Neural cell (in vitro differentiated cells): Measurements from ENCODE around the gene DACT2. TPM values are rescaled to one million over a fixed set of nuclear protein-coding genes. Genes with fewer than 3 reads are reported as not detected.

Experiments used
- H2AFZ ChIP-seq: fragments of 200-600, 300-800 bp; sonication (generic), shearing (Covaris generic); 2 replicates; pipeline ENCODE4 v1.6.0; 2014; ENCODE audit warnings: low read depth, mild to moderate bottlenecking, antibody characterized with exemption, low read length, moderate library complexity
- H3F3A ChIP-seq: fragments of 200-600 bp; shearing (Covaris generic); 2 replicates; pipeline ENCODE4 v1.6.1; 2016; ENCODE audit warnings: mild to moderate bottlenecking, moderate library complexity, mixed read lengths, antibody characterized with exemption, low read length; ENCODE audit not compliant: insufficient read depth, poor library complexity, severe bottlenecking
- H3K27ac ChIP-seq: fragments of 200-600, 300-800 bp; sonication (generic), shearing (Covaris generic); 2 replicates; pipeline ENCODE4 v1.5.1; 2014; ENCODE audit warnings: mild to moderate bottlenecking, low read length, moderate library complexity
- H3K27me3 ChIP-seq: fragments of 300-800, 200-600 bp; sonication (generic), shearing (Covaris generic); 2 replicates; pipeline ENCODE4 v1.6.0; 2014; ENCODE audit warnings: mild to moderate bottlenecking, low read depth, low read length, moderate library complexity; ENCODE audit not compliant: insufficient read depth
- H3K36me3 ChIP-seq: fragments of 300-800, 200-600 bp; sonication (generic), shearing (Covaris generic); 2 replicates; pipeline ENCODE4 v1.5.1; 2014; ENCODE audit warnings: mild to moderate bottlenecking, antibody characterized with exemption, low read length, moderate library complexity; ENCODE audit not compliant: insufficient read depth
- H3K4me2 ChIP-seq: fragments of 300-800, 200-600 bp; sonication (generic), shearing (Covaris generic); 2 replicates; pipeline ENCODE4 v1.6.0; 2014; ENCODE audit warnings: mild to moderate bottlenecking, low read length
- H3K4me3 ChIP-seq: fragments of 300-800, 200-600 bp; sonication (generic), shearing (Covaris generic); 2 replicates; pipeline ENCODE4 v1.5.1; 2014; ENCODE audit warnings: mild to moderate bottlenecking, low read length, moderate library complexity
- H3K79me2 ChIP-seq: fragments of 200-600 bp; shearing (Covaris generic); replicated peaks from 2 replicates; pipeline ENCODE4 v1.6.0; 2014; ENCODE audit warnings: mild to moderate bottlenecking, low read length, moderate library complexity; ENCODE audit not compliant: insufficient read depth
- H3K9ac ChIP-seq: fragments of 300-800, 200-600 bp; sonication (generic), shearing (Covaris generic); 2 replicates; pipeline ENCODE4 v1.6.1; 2016; ENCODE audit warnings: mild to moderate bottlenecking, low read length, mixed read lengths
- H3K9me2 ChIP-seq: fragments of 200-600 bp; shearing (Covaris generic); 2 replicates; pipeline ENCODE4 v1.6.1; 2016; ENCODE audit warnings: mild to moderate bottlenecking, low read length, mixed read lengths; ENCODE audit not compliant: insufficient read depth
- H3K9me3 ChIP-seq: fragments of 200-600, 300-800 bp; sonication (generic), shearing (Covaris generic); 2 replicates; pipeline ENCODE4 v1.6.1; 2016; ENCODE audit warnings: mild to moderate bottlenecking, mixed run types, low read length, moderate library complexity, mixed read lengths
- H4K20me1 ChIP-seq: fragments of 200-600 bp; shearing (Covaris generic); 2 replicates; pipeline ENCODE4 v1.6.1; 2016; ENCODE audit warnings: mild to moderate bottlenecking, mixed run types; ENCODE audit not compliant: insufficient read depth
- CTCF ChIP-seq: fragments of 450-650 bp; IDR thresholded peaks from 2 replicates; pipeline ENCODE4 v1.5.1; 2014; ENCODE audit warnings: antibody characterized with exemption, mild to moderate bottlenecking, moderate library complexity; ENCODE audit not compliant: poor library complexity, severe bottlenecking
- EP300 ChIP-seq: fragments of 450-650 bp; conservative IDR thresholded peaks from 2 replicates; pipeline ENCODE4 v1.6.1; 2014; ENCODE audit warnings: antibody characterized with exemption, mild to moderate bottlenecking, moderate library complexity; ENCODE audit not compliant: poor library complexity, severe bottlenecking
- EZH2 ChIP-seq: fragments of 200-600, 300-800 bp; shearing (Covaris generic), sonication (generic); IDR thresholded peaks from 2 replicates; pipeline ENCODE4 v1.6.1; 2014; ENCODE audit warnings: antibody characterized with exemption, low read length, borderline replicate concordance, mild to moderate bottlenecking; ENCODE audit not compliant: insufficient read depth, poor library complexity, severe bottlenecking
- MXI1 ChIP-seq: fragments of 450-650 bp; conservative IDR thresholded peaks from 2 replicates; pipeline ENCODE4 v1.6.1; 2014; ENCODE audit warnings: antibody characterized with exemption, mild to moderate bottlenecking; ENCODE audit not compliant: poor library complexity, severe bottlenecking
- POLR2AphosphoS5 ChIP-seq: IDR thresholded peaks from 2 replicates; pipeline ENCODE4 v1.6.1; 2012
- RAD21 ChIP-seq: fragments of 450-650 bp; conservative IDR thresholded peaks from 2 replicates; pipeline ENCODE4 v1.6.1; 2014; ENCODE audit warnings: antibody characterized with exemption, mild to moderate bottlenecking, moderate library complexity
- REST ChIP-seq: IDR thresholded peaks from 2 replicates; pipeline ENCODE4 v1.6.1; 2012; ENCODE audit warnings: borderline replicate concordance
- SMC3 ChIP-seq: fragments of 450-650 bp; conservative IDR thresholded peaks from 2 replicates; pipeline ENCODE4 v1.6.1; 2014; ENCODE audit warnings: antibody characterized with exemption, mild to moderate bottlenecking, moderate library complexity; ENCODE audit not compliant: poor library complexity
- TAF1 ChIP-seq: IDR thresholded peaks from 2 replicates; pipeline ENCODE4 v1.6.1; 2012; ENCODE audit warnings: low read depth
- polyA plus RNA-seq: library from polyadenylated mRNA; depleted of rRNA; stranded (reverse); fragments of >200 nt; gene quantifications from 2 replicates; pipeline ENCODE4 v1.2.3, GENCODE V29; 2014

The DACT2 gene
- polyA plus RNA-seq, 1 donor from 2014 or later, result 0.48 TPM

DNA sequence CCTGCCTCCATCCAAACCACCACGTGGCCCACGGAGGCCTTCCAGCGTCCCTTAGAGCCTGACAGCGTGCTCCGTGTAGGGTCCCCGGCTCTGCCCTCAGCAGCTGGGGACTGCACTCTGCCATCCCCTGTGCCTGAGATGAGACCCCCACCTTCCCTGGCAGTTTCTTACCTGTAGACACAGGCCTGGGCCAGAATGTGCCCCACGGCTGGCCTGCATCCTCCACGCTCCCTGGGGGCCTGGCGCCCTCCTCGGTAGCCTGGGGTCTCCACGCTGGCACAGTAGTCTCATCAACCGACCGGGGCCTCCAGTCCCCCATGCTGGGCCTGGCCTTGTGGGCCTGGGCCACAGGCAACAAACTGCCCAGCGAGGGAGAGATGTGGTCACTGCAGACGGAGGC, 9.6 kb downstream of the DACT2 start:
- Histone ChIP-seq H3K36me3 (no peaks in the 10 kb centered on the region), H4K20me1 (no peaks in the 10 kb centered on the region), H3K9ac (no peak overlapping the region), H2AFZ (no peak overlapping the region), H3K27me3 (no peaks in the 10 kb centered on the region), H3K27ac (no peak overlapping the region), H3K4me3 (no peak overlapping the region), H3K9me3 (no peaks in the 10 kb centered on the region), H3K4me2 (no peak overlapping the region), H3F3A (no peaks in the 10 kb centered on the region), H3K9me2 (no peaks in the 10 kb centered on the region), H3K79me2 (no peaks in the 10 kb centered on the region)
- no peak for TF ChIP-seq EZH2
- no peak for TF ChIP-seq EP300
- TF ChIP-seq REST, result no peak
- TF ChIP-seq POLR2AphosphoS5, result no peak
- no peak for TF ChIP-seq CTCF
- TF ChIP-seq TAF1, result no peak
- TF ChIP-seq MXI1, result no peak
- no peak for TF ChIP-seq RAD21
- no peak for TF ChIP-seq SMC3

DNA sequence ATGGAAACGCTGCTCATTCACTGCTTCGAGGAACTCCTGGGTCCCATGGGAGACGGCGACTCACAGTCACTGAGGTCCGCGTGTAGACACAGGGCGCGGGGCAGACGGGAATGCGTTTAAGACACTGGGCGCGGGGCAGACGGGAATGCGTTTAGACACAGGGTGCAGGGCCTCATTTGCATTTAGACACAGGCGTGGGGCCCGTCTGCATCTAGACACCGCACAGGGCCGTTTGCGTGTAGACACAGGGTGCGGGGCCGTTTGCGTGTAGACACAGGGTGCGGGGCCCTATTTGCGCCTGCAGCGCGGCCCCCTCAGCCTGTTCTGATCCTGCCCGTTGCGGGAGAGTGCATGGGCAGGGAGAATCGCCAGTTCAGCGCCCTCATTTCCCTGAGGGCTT, 10.4 kb downstream of the DACT2 start:
- H3K9me3 ChIP-seq, result no peaks in the 10 kb centered on the region
- no peak overlapping the region for H3K9ac ChIP-seq
- no peaks in the 10 kb centered on the region for H3K79me2 ChIP-seq
- H3K27ac ChIP-seq, result no peak overlapping the region
- no peaks in the 10 kb centered on the region for H3F3A ChIP-seq
- no peak overlapping the region for H3K4me2 ChIP-seq
- H2AFZ ChIP-seq, result no peak overlapping the region
- H3K27me3 ChIP-seq, result no peaks in the 10 kb centered on the region
- H3K36me3 ChIP-seq, result no peaks in the 10 kb centered on the region
- no peaks in the 10 kb centered on the region for H3K9me2 ChIP-seq
- no peak overlapping the region for H3K4me3 ChIP-seq
- H4K20me1 ChIP-seq, result no peaks in the 10 kb centered on the region
- TF ChIP-seq EP300, result no peak
- TF ChIP-seq TAF1, result no peak
- TF ChIP-seq CTCF, result no peak
- no peak for TF ChIP-seq SMC3
- no peak for TF ChIP-seq MXI1
- TF ChIP-seq RAD21, result no peak
- no peak for TF ChIP-seq EZH2
